Myocyte (in vitro differentiated cells): Measurements from ENCODE around the gene SMPDL3B. TPM values are rescaled to one million over a fixed set of nuclear protein-coding genes. Genes with fewer than 3 reads are reported as not detected.
A peak's percentile ranks its signal among the peaks of the same experiment; 100 is the strongest.

Experiments
- DNase-seq: peaks from one replicate; pipeline ENCODE4 v3.0.0-alpha.2; 2012; ENCODE audit warnings: low read depth
- total RNA-seq: library from RNA; depleted of rRNA; stranded (reverse); fragments of >200 nt; gene quantifications from 2 replicates; pipeline ENCODE4 v1.2.3, GENCODE V29; 2014

The SMPDL3B gene
- total RNA-seq, 1 donor from 2014 or later = not detected

GRCh38 chr1:27940297-27940696, 5.5 kb downstream of the SMPDL3B start:
- DNase-seq = peak; percentile 58

GRCh38 chr1:27940870-27941560, 6.2 kb downstream of the SMPDL3B start:
- DNase-seq = no peak

GRCh38 chr1:27941671-27942540, 7.1 kb downstream of the SMPDL3B start:
- no peak for DNase-seq

GRCh38 chr1:27945020-27945419, 10.2 kb downstream of the SMPDL3B start:
- DNase-seq = no peak

GRCh38 chr1:27949027-27949426, 14.2 kb downstream of the SMPDL3B start:
- DNase-seq = no peak

DNA sequence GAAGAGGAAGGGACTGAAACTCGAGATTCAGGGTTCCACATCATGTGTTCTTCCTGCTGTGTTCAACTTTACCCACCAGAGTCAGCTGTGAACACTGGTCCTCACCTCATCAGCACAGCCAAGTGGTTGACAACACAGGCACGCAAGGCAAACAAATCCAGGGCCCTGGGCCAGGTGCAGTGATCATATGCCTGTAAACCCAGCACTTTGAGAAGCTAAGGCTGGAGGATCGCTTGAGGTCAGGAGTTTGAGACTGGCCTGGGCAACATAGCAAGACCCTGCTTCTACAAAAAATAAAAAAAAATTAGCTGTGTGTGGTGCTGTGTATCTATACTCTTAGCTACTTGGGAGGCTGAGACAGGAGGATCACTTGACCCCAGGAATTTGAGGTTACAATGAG, 16.6 kb downstream of the SMPDL3B start:
- DNase-seq = no peak

DNA sequence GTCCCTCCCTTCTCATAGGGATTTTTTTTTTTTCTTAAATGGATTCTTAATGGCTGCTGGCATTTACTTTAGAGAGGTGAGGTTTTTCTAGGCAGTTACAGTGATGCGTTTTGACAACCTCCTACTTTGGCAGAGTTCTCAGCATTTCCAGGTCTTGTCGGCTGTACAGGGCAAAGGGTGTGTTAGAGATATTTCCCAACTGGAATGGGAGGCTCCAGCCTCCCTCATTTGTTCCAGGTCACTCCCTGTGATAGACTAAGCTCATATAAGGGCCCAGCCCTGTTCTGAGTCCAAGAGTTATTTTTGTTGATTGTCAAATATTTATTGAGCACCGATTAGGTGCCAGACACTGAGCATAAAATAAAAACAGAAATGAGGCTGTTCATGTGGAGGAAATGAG, 17.3 kb downstream of the SMPDL3B start:
- DNase-seq = no peak

DNA sequence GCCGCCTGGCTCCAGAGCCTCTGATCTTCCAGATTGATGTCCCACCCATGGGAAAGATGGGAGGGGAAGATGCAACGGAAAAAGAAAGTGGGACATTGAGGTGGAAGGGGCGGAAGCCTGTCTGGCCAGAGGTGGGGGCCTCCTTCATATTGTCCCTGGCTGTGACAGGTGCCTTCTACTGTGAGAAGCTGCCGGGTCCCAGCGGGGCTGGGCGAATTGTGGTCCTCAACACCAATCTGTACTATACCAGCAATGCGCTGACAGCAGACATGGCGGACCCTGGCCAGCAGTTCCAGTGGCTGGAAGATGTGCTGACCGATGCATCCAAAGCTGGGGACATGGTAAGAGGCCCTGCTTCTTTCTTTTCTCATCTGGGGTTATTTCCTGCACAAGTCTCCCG, 19.4 kb downstream of the SMPDL3B start:
- no peak for DNase-seq

GRCh38 chr1:27955076-27955475, 20.3 kb downstream of the SMPDL3B start:
- no peak for DNase-seq

GRCh38 chr1:27956761-27957160, 22.0 kb downstream of the SMPDL3B start:
- no peak for DNase-seq

- no peak for DNase-seq
Observed at GRCh38 chr1:27957655-27958054, 22.9 kb downstream of the SMPDL3B start.

- DNase-seq = no peak
Observed at GRCh38 chr1:27958513-27958912, 23.7 kb downstream of the SMPDL3B start.

- peak; percentile 62 for DNase-seq
Observed at GRCh38 chr1:27959792-27960603, 25.2 kb downstream of the SMPDL3B start, which contains the start of gene XKR8. Gene XKR8, plus strand, starts transcription at chr1:27959973. Its CDS starts 97 bp downstream, at chr1:27960070.

- peak; percentile 42 for DNase-seq
Observed at GRCh38 chr1:27960762-27961645, 26.2 kb downstream of the SMPDL3B start.

DNA sequence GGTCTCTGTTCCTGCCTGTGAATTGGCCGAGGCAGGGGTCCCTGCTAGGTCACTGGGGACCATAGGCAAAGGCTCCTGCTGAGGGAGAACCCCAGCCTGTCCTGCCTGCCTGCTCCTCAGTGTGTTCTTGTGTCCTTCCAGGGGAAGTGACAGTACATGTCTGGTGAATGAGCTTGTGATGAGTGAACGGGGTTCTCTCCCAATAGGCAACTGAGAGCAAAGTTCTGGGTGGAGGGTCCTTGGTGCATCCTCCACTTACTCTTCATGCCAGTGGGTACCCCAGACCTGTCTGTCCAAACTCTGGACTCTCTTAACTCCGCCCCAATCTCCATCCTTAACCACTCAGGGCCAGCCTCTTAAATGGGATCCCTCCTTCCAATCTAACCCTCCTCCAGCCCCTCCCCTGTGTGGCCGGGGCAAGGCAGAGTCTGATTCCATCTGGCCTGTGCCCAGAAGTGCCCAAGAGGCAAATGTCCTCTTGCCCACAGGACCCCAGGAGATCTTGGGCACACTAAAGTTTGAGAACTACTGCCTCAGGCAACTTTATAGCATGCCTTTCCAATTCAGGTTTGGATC, 26.9 kb downstream of the SMPDL3B start:
- DNase-seq = peak; percentile 67

GRCh38 chr1:27963393-27963792, 28.6 kb downstream of the SMPDL3B start:
- DNase-seq = no peak

GRCh38 chr1:27966402-27967105, 31.8 kb downstream of the SMPDL3B start:
- peak; percentile 64 for DNase-seq

GRCh38 chr1:27967106-27967883, 32.5 kb downstream of the SMPDL3B start:
- DNase-seq = no peak
